HG03139 (cell line): ENCODE data around the gene XBP1.
"Not testable (repeated sequence)": the region's sequence is repeated elsewhere in the genome, so short reads cannot be mapped to it uniquely, and the experiment has no call there.

Experiments
- ATAC-seq: cut with Tn5 transposase; IDR thresholded peaks from one replicate; pipeline ENCODE4 v1.9.1; 2021; ENCODE audit not compliant: unreplicated experiment

XBP1 gene

GRCh38 chr22:28800308-28801041 lies at the start of gene XBP1:
Gene XBP1 (minus strand): TSS chr22:28800569.
- ATAC-seq, result peak; percentile 75

GRCh38 chr22:28846994-28847393 lies 46.6 kb upstream of the XBP1 start:
- ATAC-seq, result no peak

GRCh38 chr22:28844277-28844676 lies 43.9 kb upstream of the XBP1 start:
- ATAC-seq, result not testable (repeated sequence)

GRCh38 chr22:28843633-28844032 lies 43.3 kb upstream of the XBP1 start:
- no peak for ATAC-seq

- no peak for ATAC-seq
These were observed 40.7 kb upstream of the XBP1 start for GRCh38 chr22:28841111-28841510.

- ATAC-seq, result no peak
These were observed 38.6 kb upstream of the XBP1 start for GRCh38 chr22:28838971-28839370.

- ATAC-seq, result no peak
These were observed 37.3 kb upstream of the XBP1 start for GRCh38 chr22:28837640-28838039.

GRCh38 chr22:28835630-28836189 lies 35.3 kb upstream of the XBP1 start:
- no peak for ATAC-seq

- no peak for ATAC-seq
These were observed 33.0 kb upstream of the XBP1 start for GRCh38 chr22:28833276-28833923.

- ATAC-seq, result no peak
These were observed 32.4 kb upstream of the XBP1 start for GRCh38 chr22:28832731-28833130.

- no peak for ATAC-seq
These were observed 31.0 kb upstream of the XBP1 start for GRCh38 chr22:28831140-28832072.

- ATAC-seq, result no peak
These were observed 30.1 kb upstream of the XBP1 start for GRCh38 chr22:28830441-28830840.

- no peak for ATAC-seq
These were observed 29.2 kb upstream of the XBP1 start for GRCh38 chr22:28829358-28830181.

- no peak for ATAC-seq
These were observed 26.6 kb upstream of the XBP1 start for GRCh38 chr22:28826921-28827320.

- ATAC-seq, result not testable (repeated sequence)
These were observed 26.1 kb upstream of the XBP1 start for GRCh38 chr22:28826430-28826829.

GRCh38 chr22:28824455-28824854 lies 24.1 kb upstream of the XBP1 start:
- not testable (repeated sequence) for ATAC-seq

- no peak for ATAC-seq
These were observed 22.7 kb upstream of the XBP1 start for GRCh38 chr22:28822930-28823551.

- no peak for ATAC-seq
These were observed 21.1 kb upstream of the XBP1 start for GRCh38 chr22:28821452-28821851.

GRCh38 chr22:28820885-28821284 lies 20.5 kb upstream of the XBP1 start:
- no peak for ATAC-seq
